ENCODE results near the gene ADGRE3. TPM values are rescaled to one million over a fixed set of nuclear protein-coding genes. Genes with fewer than 3 reads are reported as not detected.
"Not testable (repeated sequence)": the region's sequence is repeated elsewhere in the genome, so short reads cannot be mapped to it uniquely, and the experiment has no call there.

ADGRE3 gene
- polyA plus RNA-seq, 4 donors, result 0.08 to 0.13 (median 0.11) TPM; not detected in 1

- no peak for DNase-seq (ENCODE audit: low read depth in 4 of 4, low spot score in 3 of 4)
Measured at GRCh38 chr19:14670408-14670807, 4.2 kb downstream of the ADGRE3 start.

GRCh38 chr19:14669940-14670339, 4.7 kb downstream of the ADGRE3 start:
- no peak for DNase-seq (ENCODE audit: low read depth in 4 of 4, low spot score in 3 of 4)

- DNase-seq (ENCODE audit: low read depth in 4 of 4, low spot score in 3 of 4), result no peak
Measured at GRCh38 chr19:14661372-14661924, 13.2 kb downstream of the ADGRE3 start.

- DNase-seq (ENCODE audit: low read depth in 4 of 4, low spot score in 3 of 4), result no peak
Measured at GRCh38 chr19:14659874-14660489, 14.7 kb downstream of the ADGRE3 start.

- DNase-seq (ENCODE audit: low read depth in 4 of 4, low spot score in 3 of 4), result no peak
Measured at GRCh38 chr19:14655726-14656125, 18.9 kb downstream of the ADGRE3 start.

GRCh38 chr19:14654786-14655560, 19.7 kb downstream of the ADGRE3 start:
- DNase-seq (ENCODE audit: low read depth in 4 of 4, low spot score in 3 of 4), result no peak

GRCh38 chr19:14650161-14650560, 24.5 kb downstream of the ADGRE3 start:
- DNase-seq (ENCODE audit: low read depth in 4 of 4, low spot score in 3 of 4), result no peak

GRCh38 chr19:14649020-14649419, 25.6 kb downstream of the ADGRE3 start:
- DNase-seq (ENCODE audit: low read depth in 4 of 4, low spot score in 3 of 4), result no peak

- no peak for DNase-seq (ENCODE audit: low read depth in 4 of 4, low spot score in 3 of 4)
Measured at GRCh38 chr19:14648506-14648905, 26.1 kb downstream of the ADGRE3 start.

- no peak for DNase-seq (ENCODE audit: low read depth in 4 of 4, low spot score in 3 of 4)
Measured at GRCh38 chr19:14639536-14640277, 34.9 kb downstream of the ADGRE3 start.

GRCh38 chr19:14632286-14632685, 42.4 kb downstream of the ADGRE3 start:
- no peak for DNase-seq (ENCODE audit: low read depth in 4 of 4, low spot score in 3 of 4)

GRCh38 chr19:14629557-14629956, 45.1 kb downstream of the ADGRE3 start:
- DNase-seq (ENCODE audit: low read depth in 4 of 4, low spot score in 3 of 4), result no peak

- not testable (repeated sequence) for DNase-seq (ENCODE audit: low read depth in 4 of 4, low spot score in 3 of 4)
Measured at GRCh38 chr19:14624491-14624890, 50.2 kb downstream of the ADGRE3 start.

GRCh38 chr19:14619404-14619803, 55.2 kb downstream of the ADGRE3 start:
- DNase-seq (ENCODE audit: low read depth in 4 of 4, low spot score in 3 of 4), result no peak

- DNase-seq (ENCODE audit: low read depth in 4 of 4, low spot score in 3 of 4), result no peak
Measured at GRCh38 chr19:14616407-14616806, 58.2 kb downstream of the ADGRE3 start.

GRCh38 chr19:14615623-14616022, 59.0 kb downstream of the ADGRE3 start:
- DNase-seq (ENCODE audit: low read depth in 4 of 4, low spot score in 3 of 4), result no peak

GRCh38 chr19:14614099-14614412, 60.6 kb downstream of the ADGRE3 start:
- DNase-seq (ENCODE audit: low read depth in 4 of 4, low spot score in 3 of 4), result no peak

GRCh38 chr19:14613399-14614098, 61.1 kb downstream of the ADGRE3 start:
- not testable (repeated sequence) for DNase-seq (ENCODE audit: low read depth in 4 of 4, low spot score in 3 of 4)

- no peak for DNase-seq (ENCODE audit: low read depth in 4 of 4, low spot score in 3 of 4)
Measured at GRCh38 chr19:14612657-14613056, 62.0 kb downstream of the ADGRE3 start.

GRCh38 chr19:14612242-14612641, 62.4 kb downstream of the ADGRE3 start:
- not testable (repeated sequence) for DNase-seq (ENCODE audit: low read depth in 4 of 4, low spot score in 3 of 4)

GRCh38 chr19:14611051-14611450, 63.6 kb downstream of the ADGRE3 start:
- no peak for DNase-seq (ENCODE audit: low read depth in 4 of 4, low spot score in 3 of 4)
